Measurements from ENCODE around the gene UBE2V1. TPM values are rescaled to one million over a fixed set of nuclear protein-coding genes. Genes with fewer than 3 reads are reported as not detected.

Gene UBE2V1
- total and polyA plus RNA-seq, 2 of the 13 experiments (the other 11 are each of a cell fraction or from before 2014, with no cell fraction given): 81.3 to 132 TPM

DNA sequence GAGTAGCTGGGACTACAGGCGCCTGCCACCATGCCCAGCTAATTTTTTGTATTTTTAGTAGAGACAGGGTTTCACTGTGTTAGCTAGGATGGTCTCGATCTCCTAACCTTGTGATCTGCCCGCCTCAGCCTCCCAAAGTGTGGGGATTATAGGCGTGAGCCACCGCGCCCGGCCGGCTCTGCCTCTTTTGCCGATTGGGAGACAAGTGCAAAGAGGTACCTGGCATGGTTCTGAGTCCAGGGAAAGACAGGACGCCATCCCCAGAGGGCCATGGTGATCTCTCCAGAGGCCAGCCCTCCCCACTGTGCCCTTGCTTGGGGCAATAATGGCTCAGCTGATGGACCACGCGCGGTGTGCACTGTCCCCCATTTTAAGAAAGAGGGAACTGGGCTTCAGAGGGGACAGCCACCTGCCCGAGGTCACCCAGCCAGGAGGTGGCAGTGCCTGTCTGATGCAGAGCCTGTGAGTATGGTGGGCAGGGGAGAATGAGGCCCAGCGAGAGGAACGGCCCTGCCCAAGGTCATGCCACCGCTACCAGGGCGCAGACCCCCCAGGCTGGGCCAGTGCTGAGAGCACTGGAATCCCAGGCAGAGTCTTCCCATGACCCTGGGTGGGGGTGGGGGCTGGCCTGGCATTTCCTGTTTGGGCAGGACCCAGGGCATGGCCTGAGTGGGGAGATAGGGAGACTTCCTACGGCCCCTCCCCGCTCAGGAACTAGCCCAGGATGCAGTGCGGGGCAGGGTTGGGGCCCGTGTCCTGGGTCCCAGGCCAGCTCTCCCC lies 69.2 kb downstream of the UBE2V1 start (continued):
- TF ChIP-seq MAZ (IDR thresholded peaks at IDR 0.05; ENCODE audit: borderline replicate concordance, low read depth, low read length) (no peak), MAZ (CRISPR knock-in tag; IDR thresholded peaks at IDR 0.05; ENCODE audit: low read depth) (no peak), FOSL2 (CRISPR knock-in tag; IDR thresholded peaks at IDR 0.05) (no peak), AGO2 (optimal IDR thresholded peaks at IDR 0.05; ENCODE audit: low read depth, low read length) (no peak), ZNF556 (CRISPR knock-in tag; IDR thresholded peaks at IDR 0.05; ENCODE audit: borderline replicate concordance) (0 out of 2 replicates have a peak, but pooled peaks have one; percentile 3), PITX1 (CRISPR knock-in tag; IDR thresholded peaks at IDR 0.05) (no peak), RBAK (CRISPR knock-in tag; IDR thresholded peaks at IDR 0.05) (no peak), ZSCAN22 (CRISPR knock-in tag; IDR thresholded peaks at IDR 0.05) (no peak), WIZ (CRISPR knock-in tag; IDR thresholded peaks at IDR 0.05) (no peak), ZFP37 (CRISPR knock-in tag; IDR thresholded peaks at IDR 0.05; ENCODE audit: borderline replicate concordance) (no peak), SP4 (CRISPR knock-in tag; IDR thresholded peaks at IDR 0.05) (peak; percentile 29; the same call in 1 of the 2 replicates), RELA (CRISPR knock-in tag; IDR thresholded peaks at IDR 0.05) (no peak), XBP1 (CRISPR knock-in tag; IDR thresholded peaks at IDR 0.05) (no peak), ZFYVE20 (CRISPR knock-in tag; IDR thresholded peaks at IDR 0.05; ENCODE audit: borderline replicate concordance, low read depth) (0 out of 2 replicates have a peak, but pooled peaks have one; percentile 46), ZNF672 (CRISPR knock-in tag; IDR thresholded peaks at IDR 0.05) (no peak), ATF7-NPFF (CRISPR knock-in tag; IDR thresholded peaks at IDR 0.05; ENCODE audit: low read depth) (peak; percentile 67; the same call in 1 of the 2 replicates), MEIS2 (CRISPR knock-in tag; IDR thresholded peaks at IDR 0.05) (no peak), ZNF7 (CRISPR knock-in tag; IDR thresholded peaks at IDR 0.05) (no peak)
- TF ChIP-seq, protein P1, sequence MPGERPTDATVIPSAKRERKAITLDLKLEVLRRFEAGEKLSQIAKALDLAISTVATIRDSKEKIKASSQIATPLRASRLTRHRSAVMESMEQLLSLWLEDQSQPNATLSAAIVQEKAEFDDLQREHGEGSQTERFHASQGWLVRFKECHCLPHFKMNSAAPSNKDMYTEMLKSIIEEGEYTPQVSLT (CRISPR knock-in tag; IDR thresholded peaks at IDR 0.05; ENCODE audit: borderline replicate concordance, low read depth): no peak
- TF ChIP-seq, protein P2, sequence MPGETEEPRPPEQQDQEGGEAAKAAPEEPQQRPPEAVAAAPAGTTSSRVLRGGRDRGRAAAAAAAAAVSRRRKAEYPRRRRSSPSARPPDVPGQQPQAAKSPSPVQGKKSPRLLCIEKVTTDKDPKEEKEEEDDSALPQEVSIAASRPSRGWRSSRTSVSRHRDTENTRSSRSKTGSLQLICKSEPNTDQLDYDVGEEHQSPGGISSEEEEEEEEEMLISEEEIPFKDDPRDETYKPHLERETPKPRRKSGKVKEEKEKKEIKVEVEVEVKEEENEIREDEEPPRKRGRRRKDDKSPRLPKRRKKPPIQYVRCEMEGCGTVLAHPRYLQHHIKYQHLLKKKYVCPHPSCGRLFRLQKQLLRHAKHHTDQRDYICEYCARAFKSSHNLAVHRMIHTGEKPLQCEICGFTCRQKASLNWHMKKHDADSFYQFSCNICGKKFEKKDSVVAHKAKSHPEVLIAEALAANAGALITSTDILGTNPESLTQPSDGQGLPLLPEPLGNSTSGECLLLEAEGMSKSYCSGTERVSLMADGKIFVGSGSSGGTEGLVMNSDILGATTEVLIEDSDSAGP (CRISPR knock-in tag; IDR thresholded peaks at IDR 0.05; ENCODE audit: borderline replicate concordance): peak; percentile 47; the same call in 1 of the 2 replicates
- TF ChIP-seq, protein P3, sequence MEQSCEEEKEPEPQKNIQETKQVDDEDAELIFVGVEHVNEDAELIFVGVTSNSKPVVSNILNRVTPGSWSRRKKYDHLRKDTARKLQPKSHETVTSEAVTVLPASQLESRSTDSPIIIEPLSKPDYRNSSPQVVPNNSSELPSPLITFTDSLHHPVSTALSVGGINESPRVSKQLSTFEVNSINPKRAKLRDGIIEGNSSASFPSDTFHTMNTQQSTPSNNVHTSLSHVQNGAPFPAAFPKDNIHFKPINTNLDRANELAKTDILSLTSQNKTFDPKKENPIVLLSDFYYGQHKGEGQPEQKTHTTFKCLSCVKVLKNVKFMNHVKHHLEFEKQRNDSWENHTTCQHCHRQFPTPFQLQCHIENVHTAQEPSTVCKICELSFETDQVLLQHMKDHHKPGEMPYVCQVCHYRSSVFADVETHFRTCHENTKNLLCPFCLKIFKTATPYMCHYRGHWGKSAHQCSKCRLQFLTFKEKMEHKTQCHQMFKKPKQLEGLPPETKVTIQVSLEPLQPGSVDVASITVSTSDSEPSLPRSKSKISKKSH (CRISPR knock-in tag; IDR thresholded peaks at IDR 0.05; ENCODE audit: borderline replicate concordance): no peak
